ENCODE measurements around the gene IMP4.
A peak's percentile ranks its signal among the peaks of the same experiment; 100 is the strongest.

The IMP4 gene

DNA sequence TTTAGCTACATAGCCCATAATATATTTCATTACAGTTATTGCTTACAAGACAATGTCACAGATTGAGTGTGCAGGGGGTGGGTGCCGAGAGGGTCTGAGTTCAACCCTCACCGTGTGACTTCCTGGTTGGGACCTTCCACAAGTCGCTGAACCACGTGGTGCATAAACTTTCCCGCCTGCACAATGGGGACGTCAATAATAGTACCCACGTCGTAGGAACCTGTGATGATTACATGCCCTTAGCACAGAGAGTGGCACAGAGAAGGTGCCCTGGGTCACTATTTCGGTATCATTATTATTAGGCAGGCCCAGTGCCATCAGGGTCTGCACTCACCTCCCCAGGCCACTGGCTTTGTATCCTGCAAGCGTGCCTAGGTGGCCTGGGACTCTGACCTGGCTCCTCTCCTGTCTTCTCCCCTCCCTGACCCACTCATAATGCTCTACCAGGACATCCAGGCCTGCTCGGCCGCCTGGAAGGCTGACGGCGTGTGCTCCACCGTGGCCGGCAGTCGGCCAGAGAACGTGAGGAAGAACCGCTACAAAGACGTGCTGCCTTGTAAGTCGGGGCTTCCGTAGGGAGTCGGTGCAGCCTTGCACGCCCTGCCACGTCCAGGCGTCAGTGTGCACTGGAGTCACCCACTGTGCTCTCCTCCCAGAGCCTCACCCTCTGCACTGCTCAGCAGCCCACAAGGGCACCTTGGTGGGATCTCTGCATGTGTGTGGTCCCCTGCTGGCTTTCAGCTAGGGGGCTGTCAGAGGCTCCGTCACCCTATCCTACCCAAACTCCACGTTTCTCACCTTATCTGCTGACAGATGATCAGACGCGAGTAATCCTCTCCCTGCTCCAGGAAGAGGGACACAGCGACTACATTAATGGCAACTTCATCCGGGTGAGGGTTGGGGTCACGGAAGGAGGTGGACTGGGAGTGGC is 16.0 kb downstream of the IMP4 start:
- Mint-ChIP-seq H3K9me3 (ENCODE audit: low read depth) (peaks cover 3% of the 10 kb centered on the region), H3K27me3 (peaks cover 2% of the 10 kb centered on the region), H3K36me3 (peaks cover 2% of the 10 kb centered on the region), H3K4me1 (ENCODE audit: low read depth) (peaks cover 12% of the 10 kb centered on the region), H3K27ac (no peak overlapping the region), H3K4me3 (no peak overlapping the region)

- Mint-ChIP-seq H3K27ac (no peak overlapping the region), H3K4me1 (ENCODE audit: low read depth) (peaks cover 11% of the 10 kb centered on the region), H3K27me3 (peaks cover 2% of the 10 kb centered on the region), H3K9me3 (ENCODE audit: low read depth) (peaks cover 3% of the 10 kb centered on the region), H3K36me3 (peaks cover 2% of the 10 kb centered on the region), H3K4me3 (no peak overlapping the region)
Measured at GRCh38 chr2:130359466-130359865, 16.8 kb downstream of the IMP4 start.

DNA sequence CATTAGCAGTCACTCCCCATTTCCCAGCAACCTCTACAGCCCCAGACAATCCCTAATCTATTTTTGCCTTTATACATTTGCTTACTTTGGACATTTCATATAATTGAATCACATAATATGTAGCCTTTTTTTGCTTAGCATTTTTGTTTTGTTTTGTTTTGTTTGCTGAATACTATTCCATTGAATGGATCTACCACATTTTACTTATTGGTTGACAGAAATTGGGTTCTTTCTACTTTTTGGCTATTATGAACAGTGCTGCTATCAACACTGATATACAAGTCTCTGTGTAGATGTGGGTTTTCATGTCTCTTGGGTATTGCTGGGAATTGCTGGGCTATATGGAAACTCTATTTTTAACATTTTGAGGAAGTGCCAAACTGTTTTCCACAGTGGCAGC is 20.8 kb downstream of the IMP4 start:
- Mint-ChIP-seq H3K36me3 (peaks cover 4% of the 10 kb centered on the region), H3K4me3 (no peak overlapping the region), H3K9me3 (ENCODE audit: low read depth) (peaks cover 3% of the 10 kb centered on the region), H3K27me3 (peaks cover 2% of the 10 kb centered on the region), H3K27ac (no peak overlapping the region), H3K4me1 (ENCODE audit: low read depth) (no peaks in the 10 kb centered on the region)

DNA sequence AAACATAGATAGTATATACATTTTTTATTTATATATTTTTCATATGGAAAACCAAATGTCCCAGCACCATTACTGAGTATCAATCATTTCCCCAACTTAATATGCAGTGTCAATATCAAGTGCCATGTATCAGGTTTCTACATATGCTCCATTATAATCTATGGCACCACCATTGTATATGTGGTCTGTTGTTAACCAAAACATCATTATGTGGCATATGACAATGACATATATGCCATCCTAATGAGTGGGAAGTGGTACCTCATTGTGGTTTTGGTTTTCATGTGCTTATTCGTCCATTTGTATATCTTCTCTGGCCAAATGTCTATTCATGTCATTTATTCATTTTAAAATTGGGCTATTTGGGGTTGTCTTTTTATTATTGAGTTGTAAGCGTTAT is 22.4 kb downstream of the IMP4 start:
- peaks cover 2% of the 10 kb centered on the region for H3K27me3 Mint-ChIP-seq
- peaks cover 3% of the 10 kb centered on the region for H3K9me3 Mint-ChIP-seq (ENCODE audit: low read depth)
- H3K27ac Mint-ChIP-seq, result no peak overlapping the region
- H3K4me1 Mint-ChIP-seq (ENCODE audit: low read depth), result peaks cover 3% of the 10 kb centered on the region
- peaks cover 4% of the 10 kb centered on the region for H3K36me3 Mint-ChIP-seq
- no peak overlapping the region for H3K4me3 Mint-ChIP-seq

DNA sequence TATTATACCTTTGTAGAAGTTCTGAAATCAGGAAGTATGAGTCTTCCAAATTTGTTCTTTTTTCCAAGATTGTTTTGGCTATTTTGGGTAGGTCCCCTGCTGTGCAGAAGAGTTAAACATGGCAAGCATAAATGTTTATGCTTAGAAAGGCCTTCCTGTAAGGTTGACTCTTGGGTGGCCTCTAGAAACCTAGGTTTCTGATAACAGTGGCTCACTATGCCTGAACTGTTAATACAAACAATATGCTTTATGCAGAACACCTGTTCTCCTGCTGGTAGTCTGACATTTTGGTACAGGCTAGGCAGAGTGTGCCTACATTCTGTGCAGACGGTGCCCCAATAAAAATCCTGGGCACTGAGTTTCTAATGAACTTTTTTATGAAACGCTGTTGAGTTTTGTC is 23.3 kb downstream of the IMP4 start:
- Mint-ChIP-seq H3K9me3 (ENCODE audit: low read depth) (no peaks in the 10 kb centered on the region), H3K4me3 (no peak overlapping the region), H3K27ac (no peak overlapping the region), H3K4me1 (ENCODE audit: low read depth) (peaks cover 12% of the 10 kb centered on the region), H3K27me3 (no peaks in the 10 kb centered on the region), H3K36me3 (peaks cover 4% of the 10 kb centered on the region)

- Mint-ChIP-seq H3K9me3 (ENCODE audit: low read depth) (no peaks in the 10 kb centered on the region), H3K4me3 (no peak overlapping the region), H3K36me3 (peaks cover 6% of the 10 kb centered on the region), H3K27ac (no peak overlapping the region), H3K4me1 (ENCODE audit: low read depth) (peaks cover 20% of the 10 kb centered on the region), H3K27me3 (no peaks in the 10 kb centered on the region)
Measured at GRCh38 chr2:130366720-130367119, 24.0 kb downstream of the IMP4 start.

- H3K9me3 Mint-ChIP-seq (ENCODE audit: low read depth), result no peaks in the 10 kb centered on the region
- H3K27me3 Mint-ChIP-seq, result no peaks in the 10 kb centered on the region
- peaks cover 32% of the 10 kb centered on the region for H3K4me1 Mint-ChIP-seq (ENCODE audit: low read depth)
- peaks cover 5% of the 10 kb centered on the region for H3K36me3 Mint-ChIP-seq
- no peak overlapping the region for H3K27ac Mint-ChIP-seq
- no peak overlapping the region for H3K4me3 Mint-ChIP-seq
Measured at GRCh38 chr2:130368786-130369185, 26.1 kb downstream of the IMP4 start.

- Mint-ChIP-seq H3K36me3 (peaks cover 5% of the 10 kb centered on the region), H3K4me1 (ENCODE audit: low read depth) (peaks cover 35% of the 10 kb centered on the region), H3K27ac (no peak overlapping the region), H3K4me3 (no peak overlapping the region), H3K9me3 (ENCODE audit: low read depth) (no peaks in the 10 kb centered on the region), H3K27me3 (no peaks in the 10 kb centered on the region)
Measured at GRCh38 chr2:130369311-130369964, 26.7 kb downstream of the IMP4 start.

DNA sequence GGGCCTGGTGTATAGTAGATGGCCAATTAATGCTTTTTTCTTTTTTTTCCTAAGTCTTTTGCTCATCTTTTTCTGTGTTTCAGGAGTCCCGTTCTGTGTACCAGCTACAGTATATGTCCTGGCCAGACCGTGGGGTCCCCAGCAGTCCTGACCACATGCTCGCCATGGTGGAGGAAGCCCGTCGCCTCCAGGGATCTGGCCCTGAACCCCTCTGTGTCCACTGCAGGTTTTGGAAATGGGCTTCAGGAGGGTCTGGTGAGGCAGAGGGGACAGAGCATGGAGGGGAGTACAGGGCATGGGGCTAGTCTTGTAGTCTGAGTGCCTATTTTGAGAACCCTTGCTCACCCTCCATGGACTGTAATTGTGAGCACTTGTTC is 27.3 kb downstream of the IMP4 start:
- H3K4me1 Mint-ChIP-seq (ENCODE audit: low read depth), result peaks cover 36% of the 10 kb centered on the region
- H3K9me3 Mint-ChIP-seq (ENCODE audit: low read depth), result no peaks in the 10 kb centered on the region
- no peak overlapping the region for H3K4me3 Mint-ChIP-seq
- no peaks in the 10 kb centered on the region for H3K27me3 Mint-ChIP-seq
- peaks cover 4% of the 10 kb centered on the region for H3K36me3 Mint-ChIP-seq
- peak overlapping the region; percentile 97 for H3K27ac Mint-ChIP-seq

- peak overlapping the region; percentile 97 for H3K27ac Mint-ChIP-seq
- H3K4me1 Mint-ChIP-seq (ENCODE audit: low read depth), result peaks cover 39% of the 10 kb centered on the region
- H3K27me3 Mint-ChIP-seq, result no peaks in the 10 kb centered on the region
- peaks cover 5% of the 10 kb centered on the region for H3K36me3 Mint-ChIP-seq
- peak overlapping the region; percentile 93 for H3K4me3 Mint-ChIP-seq
- no peaks in the 10 kb centered on the region for H3K9me3 Mint-ChIP-seq (ENCODE audit: low read depth)
Measured at GRCh38 chr2:130370490-130370889, 27.8 kb downstream of the IMP4 start.

GRCh38 chr2:130371723-130372054 is 29.0 kb downstream of the IMP4 start:
- H3K9me3 Mint-ChIP-seq (ENCODE audit: low read depth), result no peaks in the 10 kb centered on the region
- H3K27ac Mint-ChIP-seq, result peak overlapping the region; percentile 97
- peaks cover 12% of the 10 kb centered on the region for H3K36me3 Mint-ChIP-seq
- no peaks in the 10 kb centered on the region for H3K27me3 Mint-ChIP-seq
- peak overlapping the region; percentile 93 for H3K4me3 Mint-ChIP-seq
- peaks cover 49% of the 10 kb centered on the region for H3K4me1 Mint-ChIP-seq (ENCODE audit: low read depth)

- H3K9me3 Mint-ChIP-seq (ENCODE audit: low read depth), result no peaks in the 10 kb centered on the region
Measured at GRCh38 chr2:130372055-130372832, 29.5 kb downstream of the IMP4 start.

GRCh38 chr2:130372833-130373807 is 30.4 kb downstream of the IMP4 start:
- Mint-ChIP-seq H3K36me3 (peaks cover 12% of the 10 kb centered on the region), H3K27me3 (no peaks in the 10 kb centered on the region), H3K4me1 (ENCODE audit: low read depth) (peaks cover 60% of the 10 kb centered on the region), H3K4me3 (peak overlapping the region; percentile 93), H3K9me3 (ENCODE audit: low read depth) (no peaks in the 10 kb centered on the region), H3K27ac (peak overlapping the region; percentile 71)

More at GRCh38 chr2:130372055-130372832, 29.5 kb downstream of the IMP4 start:
- Mint-ChIP-seq H3K27me3 (no peaks in the 10 kb centered on the region), H3K4me3 (peak overlapping the region; percentile 93), H3K4me1 (ENCODE audit: low read depth) (peaks cover 54% of the 10 kb centered on the region), H3K27ac (peak overlapping the region; percentile 97), H3K36me3 (peaks cover 12% of the 10 kb centered on the region)

- Mint-ChIP-seq H3K36me3 (peaks cover 12% of the 10 kb centered on the region), H3K9me3 (ENCODE audit: low read depth) (no peaks in the 10 kb centered on the region), H3K27me3 (no peaks in the 10 kb centered on the region), H3K4me1 (ENCODE audit: low read depth) (peaks cover 62% of the 10 kb centered on the region), H3K4me3 (peak overlapping the region; percentile 93), H3K27ac (peak overlapping the region; percentile 71)
Measured at GRCh38 chr2:130373808-130374365, 31.2 kb downstream of the IMP4 start.
